ENCODE results near the gene ZNF346.
"Not testable (repeated sequence)": the region's sequence is repeated elsewhere in the genome, so short reads cannot be mapped to it uniquely, and the experiment has no call there.

Gene ZNF346

GRCh38 chr5:177022386-177023302 is at the start of gene ZNF346:
Gene ZNF346, plus strand, starts transcription at chr5:177022696. Its CDS starts 43 bp downstream, at chr5:177022739.
- DNase-seq: peak; percentile 93

- DNase-seq: no peak
Measured at GRCh38 chr5:176979669-176980068, 42.8 kb upstream of the ZNF346 start.

DNA sequence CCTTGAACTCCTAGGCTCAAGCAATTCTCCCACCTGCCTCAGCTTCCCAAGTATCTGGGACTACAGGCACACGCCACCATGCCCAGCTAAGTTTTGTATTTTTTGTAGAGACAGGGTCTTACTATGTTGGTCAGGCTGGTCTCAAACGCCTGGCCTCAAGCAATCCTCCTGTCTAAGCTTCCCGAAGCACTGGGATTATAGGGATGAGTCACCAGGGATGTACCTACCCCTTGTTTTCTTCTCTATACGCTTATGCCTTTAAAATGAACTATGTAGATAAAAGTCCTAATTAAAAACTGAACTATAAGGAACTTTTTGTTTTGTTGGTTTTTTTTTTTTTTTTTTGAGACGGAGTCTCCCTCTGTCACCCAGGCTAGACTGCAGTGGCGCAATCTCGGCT is 41.7 kb upstream of the ZNF346 start:
- DNase-seq: no peak

GRCh38 chr5:176983112-176983511 is 39.4 kb upstream of the ZNF346 start:
- not testable (repeated sequence) for DNase-seq

DNA sequence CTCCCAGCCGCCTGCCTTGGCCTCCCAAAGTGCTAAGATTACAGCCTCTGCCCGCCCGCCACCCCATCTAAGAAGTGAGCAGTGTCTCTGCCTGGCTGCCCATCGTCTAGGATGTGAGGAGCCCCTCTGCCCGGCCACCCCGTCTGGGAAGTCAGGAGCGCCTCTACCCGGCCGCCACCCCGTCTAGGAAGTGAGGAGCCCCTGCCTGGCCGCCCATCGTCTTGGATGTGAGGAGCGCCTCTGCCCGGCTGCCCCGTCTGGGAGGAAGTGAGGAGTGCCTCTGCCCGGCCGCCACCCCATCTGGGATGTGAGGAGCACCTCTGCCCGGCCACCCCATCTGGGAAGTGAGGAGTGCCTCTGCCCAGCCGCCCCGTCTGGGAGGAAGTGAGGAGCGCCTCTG is 38.9 kb upstream of the ZNF346 start:
- DNase-seq: not testable (repeated sequence)

GRCh38 chr5:176984176-176984575 is 38.3 kb upstream of the ZNF346 start:
- DNase-seq: not testable (repeated sequence)

- no peak for DNase-seq
Measured at GRCh38 chr5:176985516-176985915, 37.0 kb upstream of the ZNF346 start.

DNA sequence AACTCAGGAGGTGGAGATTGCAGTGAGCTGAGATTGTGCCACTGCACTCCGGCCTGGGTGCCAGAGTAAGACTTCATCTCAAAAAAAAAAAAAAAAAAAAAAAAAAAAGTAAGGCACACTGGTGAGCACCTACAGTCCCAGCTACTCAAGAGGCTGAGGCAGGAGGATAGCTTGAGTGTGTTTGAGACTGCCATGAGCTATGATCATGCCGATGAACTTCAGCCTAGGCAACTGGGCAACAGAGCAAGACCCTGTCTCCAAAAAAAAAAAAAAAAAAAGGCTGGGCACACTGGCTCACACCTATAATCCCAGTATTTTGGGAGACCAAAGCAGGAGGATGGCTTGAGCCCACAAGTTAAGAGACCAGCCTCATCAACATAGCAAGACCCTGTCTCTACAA is 36.2 kb upstream of the ZNF346 start:
- DNase-seq: no peak

DNA sequence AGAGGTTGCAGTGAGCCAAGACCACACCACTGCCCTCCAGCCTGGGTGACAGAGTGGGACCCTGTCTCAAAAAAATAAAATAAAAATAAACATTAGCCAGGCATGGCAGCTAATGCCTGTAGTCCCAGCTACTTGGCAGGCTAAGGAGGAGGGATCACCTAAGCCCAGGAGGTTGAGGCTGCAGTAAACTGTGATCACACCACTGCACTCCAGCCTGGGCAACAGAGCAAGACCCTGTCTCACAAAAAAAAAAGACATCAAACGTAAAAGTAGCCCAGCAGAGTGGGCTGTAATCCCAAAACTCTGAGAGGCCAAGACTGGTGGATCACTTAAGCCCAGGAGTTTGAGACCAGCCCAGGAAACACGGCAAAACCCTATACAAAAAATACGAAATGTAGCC is 34.9 kb upstream of the ZNF346 start:
- DNase-seq: no peak

DNA sequence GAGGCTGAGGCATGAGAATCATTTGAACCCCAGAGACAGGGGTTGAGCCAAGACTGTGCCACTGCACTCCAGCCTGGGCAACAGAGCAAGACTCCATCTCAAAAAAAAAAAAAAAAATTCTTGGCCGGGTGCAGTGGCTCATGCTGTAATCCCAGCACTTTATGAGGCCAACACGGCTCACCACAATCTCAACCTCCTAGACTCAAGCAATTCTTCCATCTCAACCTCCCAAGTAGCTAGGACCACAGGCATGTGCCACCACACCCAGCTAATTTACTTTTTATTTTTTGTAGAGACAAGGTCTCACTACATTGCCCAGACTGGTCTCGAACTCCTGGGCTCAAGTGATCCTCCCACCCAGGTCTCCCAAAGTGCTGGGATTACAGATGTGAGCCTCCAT is 29.4 kb upstream of the ZNF346 start:
- not testable (repeated sequence) for DNase-seq

DNA sequence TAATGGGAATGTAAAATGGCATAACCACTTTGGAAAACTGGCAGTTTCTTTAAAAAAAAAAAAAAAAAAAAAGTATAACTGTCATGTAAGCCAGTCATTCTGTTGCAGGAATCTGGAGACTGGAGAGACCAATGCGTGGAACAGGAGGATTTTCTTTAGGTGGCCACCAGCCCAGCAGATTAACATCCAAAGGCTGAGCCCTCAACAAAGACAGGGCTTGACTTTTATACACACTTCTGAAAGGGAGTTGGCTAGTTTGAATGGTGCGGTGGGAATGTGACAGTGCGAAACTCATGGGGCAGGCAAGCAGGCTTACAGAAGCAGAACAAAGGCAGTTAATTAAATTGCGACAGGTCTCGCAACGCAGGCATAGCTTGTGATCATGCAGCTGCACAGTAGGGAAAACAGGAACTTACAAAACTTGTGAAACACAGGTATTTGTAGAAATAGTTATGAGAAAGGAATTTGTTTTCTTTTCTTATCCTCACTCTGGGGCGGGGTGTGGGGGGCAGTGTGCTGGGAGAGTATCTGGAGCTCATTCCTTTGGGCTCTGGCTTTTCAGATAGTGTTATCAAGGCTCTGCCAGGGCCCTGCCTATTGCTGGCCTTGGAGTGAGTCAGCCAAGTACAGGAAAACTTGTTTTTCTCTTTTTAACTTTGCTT is 27.9 kb upstream of the ZNF346 start:
- DNase-seq: peak; percentile 33

- DNase-seq: no peak
Measured at GRCh38 chr5:176995122-176995490, 27.4 kb upstream of the ZNF346 start.

DNA sequence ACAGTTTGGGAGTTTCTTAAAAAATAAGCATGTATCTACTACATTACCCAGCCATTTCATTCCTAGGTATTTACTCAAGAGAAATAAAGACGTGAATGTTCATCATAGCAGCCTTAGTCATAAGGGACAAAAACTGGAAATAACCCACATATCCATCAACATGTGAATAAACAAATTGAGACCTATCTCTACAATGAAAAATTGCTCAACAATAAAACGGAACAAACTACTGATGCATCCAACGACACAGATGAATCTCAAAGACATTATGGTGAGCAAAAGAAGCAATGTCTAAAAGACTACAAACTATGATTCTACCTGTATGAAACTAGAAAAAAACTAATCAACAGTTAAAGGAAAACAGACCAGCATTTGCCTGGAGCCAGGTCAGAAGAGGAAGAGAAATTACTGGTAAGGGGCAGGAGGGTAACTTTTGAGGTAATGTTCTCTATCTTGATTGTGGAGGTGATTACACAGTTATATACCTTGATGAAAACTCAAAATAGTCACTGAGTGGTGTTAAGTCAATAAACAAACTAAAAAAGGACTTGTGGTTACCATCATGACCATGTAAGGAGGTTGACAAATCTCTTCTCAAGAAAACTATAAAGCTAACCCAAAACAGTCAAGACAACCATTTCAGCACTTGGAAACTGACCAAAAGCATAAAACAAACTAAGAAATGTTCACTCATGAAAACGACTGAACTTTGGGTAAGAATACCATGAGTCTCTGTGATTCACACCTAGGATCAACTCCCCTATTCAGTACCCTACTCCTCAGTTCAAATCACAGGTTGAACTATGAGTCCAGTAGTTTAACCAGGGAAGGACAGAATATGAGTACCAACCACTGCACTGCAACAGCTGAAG is 26.4 kb upstream of the ZNF346 start:
- peak; percentile 49 for DNase-seq

GRCh38 chr5:176996780-176997179 is 25.7 kb upstream of the ZNF346 start:
- DNase-seq: peak; percentile 4

DNA sequence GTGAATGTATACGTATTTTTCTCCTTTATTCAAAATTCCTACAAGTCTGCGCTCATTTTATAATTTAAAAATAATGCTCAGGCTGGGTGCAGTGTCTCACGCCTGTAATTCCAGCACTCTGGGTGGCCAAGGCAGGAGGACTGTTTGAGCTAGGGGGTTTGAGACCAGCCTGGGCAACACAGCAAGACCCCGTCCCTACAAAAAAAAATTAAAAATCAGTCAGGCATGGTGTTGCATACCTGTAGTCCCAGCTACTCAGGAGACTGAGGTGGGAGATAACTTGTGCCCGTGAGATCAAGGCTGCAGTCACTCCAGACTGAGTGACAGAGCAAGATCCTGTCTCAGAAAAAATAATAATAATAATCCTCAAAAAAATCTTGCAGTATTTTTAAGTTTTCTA is 23.7 kb upstream of the ZNF346 start:
- no peak for DNase-seq

DNA sequence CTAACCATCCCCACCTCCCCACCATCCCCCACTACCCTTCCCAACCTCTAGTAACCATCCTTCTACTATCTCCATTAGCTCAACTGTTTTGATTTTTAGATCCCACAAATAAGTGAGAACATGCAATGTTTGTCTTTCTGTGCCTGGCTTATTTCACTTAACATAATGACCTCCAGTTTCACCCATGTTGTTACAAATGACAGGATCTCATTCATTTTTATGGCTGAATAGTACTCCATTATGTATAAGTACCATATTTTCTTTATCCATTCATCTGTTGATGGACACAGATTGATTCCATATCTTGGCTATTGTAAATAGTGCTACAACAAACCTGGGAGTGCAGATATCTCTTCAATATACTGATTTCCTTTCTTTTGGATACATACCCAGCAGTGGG is 23.0 kb upstream of the ZNF346 start:
- not testable (repeated sequence) for DNase-seq

GRCh38 chr5:177003649-177004048 is 18.8 kb upstream of the ZNF346 start:
- DNase-seq: no peak

DNA sequence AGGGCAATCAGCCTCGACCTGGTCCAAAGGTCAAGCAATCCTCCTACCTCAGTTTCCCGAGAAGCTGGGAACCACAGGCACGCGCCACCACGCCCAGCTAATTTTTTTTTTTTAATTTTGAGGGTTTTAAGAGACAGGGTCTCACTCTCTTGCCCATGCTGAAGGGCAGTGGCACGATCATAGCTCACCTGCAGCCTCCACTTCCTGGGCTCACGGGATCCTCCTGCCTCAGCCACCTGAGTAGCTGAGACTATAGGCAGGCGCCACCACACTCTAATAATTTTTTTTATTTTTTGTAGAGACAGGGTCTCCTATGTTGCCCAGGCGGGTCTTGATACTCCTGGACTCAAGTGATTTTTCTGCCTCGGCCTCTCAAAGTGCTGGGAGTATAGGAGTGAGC is 17.5 kb upstream of the ZNF346 start:
- no peak for DNase-seq

DNA sequence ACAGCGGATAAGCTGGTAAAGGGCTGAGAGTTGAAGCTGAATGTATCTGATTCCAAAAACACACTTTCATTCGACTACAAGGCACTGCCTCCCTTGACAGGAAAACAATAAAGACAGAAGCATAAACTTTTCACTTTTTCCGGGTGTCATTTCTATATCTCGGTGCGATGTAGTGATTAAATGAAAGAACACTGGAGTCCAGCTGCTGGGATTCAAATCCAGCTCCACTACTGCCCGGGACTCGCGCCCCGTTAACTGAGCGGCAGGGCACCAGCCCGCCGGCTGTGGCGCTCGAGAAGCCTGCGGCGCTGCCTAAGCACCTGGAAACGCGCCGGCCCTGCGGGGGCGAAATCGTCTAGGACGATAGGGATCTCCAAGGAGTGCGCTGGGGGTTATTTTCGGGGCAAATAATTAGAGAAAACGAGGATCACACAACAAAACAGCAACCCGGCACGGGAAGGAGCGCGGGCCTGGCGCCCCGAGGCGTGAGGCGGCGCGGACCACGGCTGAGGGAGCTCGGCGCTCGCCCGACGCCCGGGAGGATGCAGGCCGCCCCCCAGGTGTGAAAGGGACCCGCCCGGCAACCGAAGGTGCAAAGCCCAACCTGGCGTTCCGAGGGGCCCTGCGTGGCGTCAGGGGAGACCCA is 16.8 kb upstream of the ZNF346 start:
- DNase-seq: peak; percentile 69

DNA sequence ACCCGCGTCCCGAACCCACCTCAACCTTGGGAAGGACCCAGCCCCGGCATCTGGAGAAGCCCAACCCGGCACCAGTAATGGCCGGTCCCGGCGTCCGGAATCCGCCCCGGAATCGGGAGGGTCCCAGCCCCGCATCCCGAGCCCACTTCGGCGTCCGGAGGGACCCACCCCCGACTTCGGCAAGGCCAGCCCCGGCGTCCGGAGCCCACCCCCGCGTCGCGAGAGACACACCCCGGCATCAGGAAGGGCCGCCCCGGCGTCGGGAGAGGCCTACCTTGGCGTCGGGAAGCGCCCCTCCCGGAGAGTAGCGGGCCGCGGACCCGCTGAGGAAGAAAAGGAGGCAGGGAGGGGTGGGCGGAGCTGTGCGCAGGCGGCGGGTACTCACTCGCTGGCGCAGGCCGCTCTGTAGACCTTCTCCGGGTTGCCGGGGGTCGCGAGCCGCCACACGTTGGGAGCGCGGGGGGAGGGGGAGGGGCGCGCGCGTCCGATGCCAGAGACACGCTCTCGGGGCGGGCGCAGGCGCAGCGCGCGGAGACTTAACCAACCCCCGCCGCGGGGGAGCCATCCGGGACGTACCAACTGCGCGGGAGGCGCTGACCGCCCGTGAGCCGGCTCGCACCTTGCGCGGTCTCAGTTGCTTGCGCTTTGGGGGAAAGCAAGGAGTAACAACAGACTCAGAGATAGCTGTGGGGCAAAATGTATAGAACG is 16.1 kb upstream of the ZNF346 start, which contains the start of gene UIMC1:
Gene UIMC1 (minus strand): TSS at position 515 of the 708 bp plus-strand sequence. CDS start 24,164 bp downstream, outside the sequence.
- DNase-seq: peak; percentile 93

DNA sequence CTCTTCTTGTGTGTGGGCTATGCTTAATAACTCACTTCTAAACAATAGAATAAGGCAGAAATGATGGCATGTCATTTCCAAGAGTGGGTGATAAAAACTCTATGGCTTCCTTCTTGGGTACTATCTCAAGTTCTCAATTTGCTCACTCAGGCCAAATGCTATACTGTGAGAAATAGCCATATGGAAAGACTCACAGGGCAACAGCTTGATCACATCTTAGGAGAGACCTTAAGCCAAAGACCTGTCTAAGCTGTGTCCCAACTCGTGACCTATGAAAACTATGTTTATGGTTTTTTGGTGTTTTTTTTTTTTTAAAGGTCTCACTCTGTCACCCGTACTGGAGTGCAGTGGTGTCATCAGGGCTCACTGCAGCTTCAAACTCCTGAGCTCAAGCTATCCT is 13.8 kb upstream of the ZNF346 start:
- DNase-seq: no peak

DNA sequence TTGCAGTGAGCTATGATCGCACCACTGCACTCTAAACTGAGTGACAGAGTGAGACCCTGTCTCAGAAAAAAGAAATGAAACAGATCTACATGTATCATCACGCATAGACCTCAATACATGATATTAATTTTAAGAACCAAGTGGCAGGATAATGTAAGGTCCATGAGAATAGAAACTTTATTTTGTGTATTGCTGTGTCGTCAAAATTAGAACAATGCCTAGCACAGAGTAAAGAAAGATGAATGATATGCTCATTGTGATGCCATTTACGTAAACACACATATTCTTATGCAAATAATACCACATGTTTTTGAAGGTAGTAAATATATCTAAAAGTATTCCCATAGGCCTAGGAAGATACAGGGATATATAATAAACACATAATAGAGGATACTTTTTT is 12.3 kb upstream of the ZNF346 start:
- no peak for DNase-seq

Measured in fibroblast of skin of right biceps (primary cell).